ENCODE data around the gene FZR1. TPM values are rescaled to one million over a fixed set of nuclear protein-coding genes. Genes with fewer than 3 reads are reported as not detected.

Gene FZR1
- total RNA-seq, 4 donors from 2014 or later: 29.1 to 107 (median 35.3) TPM

GRCh38 chr19:3499738-3500428, 6.2 kb upstream of the FZR1 start:
- intact Hi-C loops (cut with DNase I; ENCODE audit: low total_unique reads): no loop called here
- Histone ChIP-seq H3K36me3 (peaks cover 0 to 10% (median 2%) of the 10 kb centered on the region in 4 donors), H3K4me3 (peak overlapping the region; percentile 73 to 96 (median 94)), H3K9me3 (no peaks in the 10 kb centered on the region), H3K4me1 (peaks cover 0 to 20% (median 10%) of the 10 kb centered on the region in 4 donors), H3K27me3 (no peaks in the 10 kb centered on the region), H3K27ac (peak overlapping the region; percentile 85 to 92 (median 88))
- whole genome bisulfite sequencing, 2 donors (ENCODE audit: low coverage in 1 of 2): 24 to 36% methylated on average over 4 to 18 of the region's 18 CpGs
- no peak for DNase-seq
- in situ Hi-C loops (cut with MboI; ENCODE audit: low pct_ligation_motif_present in 1 of 4, low pct_unique_long_range_greater_than_20kb in 1 of 4, low sequenced_read_pairs in 3 of 4): no loop called here
- no peak for TF ChIP-seq EP300 (IDR thresholded peaks at IDR 0.05; ENCODE audit: low read depth)
- TF ChIP-seq CTCF (IDR thresholded peaks at IDR 0.05): no peak
- no peak for TF ChIP-seq POLR2A (IDR thresholded peaks at IDR 0.05)
- no peak for TF ChIP-seq POLR2AphosphoS5 (IDR thresholded peaks at IDR 0.05)

- Histone ChIP-seq H3K27ac (peak within 1 kb of the TSS; percentile 85 to 92 (median 88)), H3K4me1 (peaks cover 5 to 25% (median 14%) of the 10 kb centered on the region in 4 donors), H3K36me3 (peaks cover 0 to 4% (median 0%) of the 10 kb centered on the region in 4 donors), H3K4me3 (peak within 1 kb of the TSS; percentile 73 to 96 (median 94)), H3K27me3 (no peaks in the 10 kb centered on the region), H3K9me3 (no peaks in the 10 kb centered on the region)
- in situ Hi-C loops (cut with MboI; ENCODE audit: low pct_ligation_motif_present in 1 of 4, low pct_unique_long_range_greater_than_20kb in 1 of 4, low sequenced_read_pairs in 3 of 4) (no loop called here), intact Hi-C loops (cut with DNase I; ENCODE audit: low total_unique reads) (no loop called here)
- peak; percentile 97 for DNase-seq
- peak; percentile 58 for TF ChIP-seq POLR2A (IDR thresholded peaks at IDR 0.05)
- TF ChIP-seq EP300 (IDR thresholded peaks at IDR 0.05; ENCODE audit: low read depth): no peak
- peak; percentile 55 to 76 (median 63) for TF ChIP-seq POLR2AphosphoS5 (IDR thresholded peaks at IDR 0.05)
- no peak for TF ChIP-seq CTCF (IDR thresholded peaks at IDR 0.05)
- 0% methylated on average over 5 to 37 of the region's 52 CpGs for WGBS, 2 donors (ENCODE audit: low coverage in 1 of 2)
Measured at GRCh38 chr19:3500429-3501101, 5.5 kb upstream of the FZR1 start, which contains the start of gene DOHH. Gene DOHH (minus strand): TSS chr19:3500674. CDS start chr19:3496814, 3,860 bp downstream.

GRCh38 chr19:3501780-3502179, 4.3 kb upstream of the FZR1 start:
- 93% methylated on average over 3 of the region's 3 CpGs; no CpG with 5 or more reads in 1 of the 2 donors for WGBS, 2 donors (ENCODE audit: low coverage in 1 of 2)

More at GRCh38 chr19:3501780-3502179, 4.3 kb upstream of the FZR1 start:
- Histone ChIP-seq H3K4me1 (peaks cover 5 to 25% (median 15%) of the 10 kb centered on the region in 4 donors), H3K27me3 (no peaks in the 10 kb centered on the region), H3K36me3 (no peaks in the 10 kb centered on the region), H3K9me3 (no peaks in the 10 kb centered on the region), H3K27ac (no peak overlapping the region), H3K4me3 (no peak overlapping the region)
- no peak for TF ChIP-seq POLR2AphosphoS5 (IDR thresholded peaks at IDR 0.05)
- no peak for TF ChIP-seq CTCF (IDR thresholded peaks at IDR 0.05)
- TF ChIP-seq EP300 (IDR thresholded peaks at IDR 0.05; ENCODE audit: low read depth): no peak
- no peak for TF ChIP-seq POLR2A (IDR thresholded peaks at IDR 0.05)
- no peak for DNase-seq
- intact Hi-C loops (cut with DNase I; ENCODE audit: low total_unique reads): no loop called here
- in situ Hi-C loops (cut with MboI; ENCODE audit: low pct_ligation_motif_present in 1 of 4, low pct_unique_long_range_greater_than_20kb in 1 of 4, low sequenced_read_pairs in 3 of 4): no loop called here

All from transverse colon (tissue), 4 donors.